ENCODE measurements around the gene FREM1. TPM values are rescaled to one million over a fixed set of nuclear protein-coding genes. Genes with fewer than 3 reads are reported as not detected.

FREM1 gene
- total and polyA plus RNA-seq, 2 experiments from 2014 or later, result 9.2 to 54.4 TPM

DNA sequence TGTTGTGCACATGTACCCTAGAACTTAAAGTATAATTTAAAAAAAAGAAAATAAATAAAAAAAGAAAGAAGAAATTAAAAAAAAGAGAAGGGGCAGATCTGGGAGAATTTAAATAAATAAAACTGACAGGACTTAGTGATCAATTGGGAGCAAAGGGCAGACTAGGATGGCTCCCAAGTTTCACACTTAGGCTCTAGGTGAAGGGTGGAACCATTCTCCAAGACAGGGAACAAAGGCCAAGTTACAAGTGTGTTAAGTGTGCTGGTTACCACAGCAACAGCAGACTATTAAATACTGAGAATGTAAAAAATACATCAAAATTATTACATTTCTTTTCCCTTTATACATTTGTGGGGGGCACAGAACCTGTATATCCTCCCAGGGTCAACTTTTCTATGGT lies 224.1 kb downstream of the FREM1 start:
- Histone ChIP-seq H3K4me3 (no peak overlapping the region), H3K27me3 (no peaks in the 10 kb centered on the region), H3K9me3 (ENCODE audit: low read depth) (no peaks in the 10 kb centered on the region), H3K27ac (no peak overlapping the region), H3K4me1 (ENCODE audit: low read depth) (no peaks in the 10 kb centered on the region), H3K36me3 (peaks cover 17% of the 10 kb centered on the region)
- TF ChIP-seq, protein P1, sequence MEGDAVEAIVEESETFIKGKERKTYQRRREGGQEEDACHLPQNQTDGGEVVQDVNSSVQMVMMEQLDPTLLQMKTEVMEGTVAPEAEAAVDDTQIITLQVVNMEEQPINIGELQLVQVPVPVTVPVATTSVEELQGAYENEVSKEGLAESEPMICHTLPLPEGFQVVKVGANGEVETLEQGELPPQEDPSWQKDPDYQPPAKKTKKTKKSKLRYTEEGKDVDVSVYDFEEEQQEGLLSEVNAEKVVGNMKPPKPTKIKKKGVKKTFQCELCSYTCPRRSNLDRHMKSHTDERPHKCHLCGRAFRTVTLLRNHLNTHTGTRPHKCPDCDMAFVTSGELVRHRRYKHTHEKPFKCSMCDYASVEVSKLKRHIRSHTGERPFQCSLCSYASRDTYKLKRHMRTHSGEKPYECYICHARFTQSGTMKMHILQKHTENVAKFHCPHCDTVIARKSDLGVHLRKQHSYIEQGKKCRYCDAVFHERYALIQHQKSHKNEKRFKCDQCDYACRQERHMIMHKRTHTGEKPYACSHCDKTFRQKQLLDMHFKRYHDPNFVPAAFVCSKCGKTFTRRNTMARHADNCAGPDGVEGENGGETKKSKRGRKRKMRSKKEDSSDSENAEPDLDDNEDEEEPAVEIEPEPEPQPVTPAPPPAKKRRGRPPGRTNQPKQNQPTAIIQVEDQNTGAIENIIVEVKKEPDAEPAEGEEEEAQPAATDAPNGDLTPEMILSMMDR (IDR thresholded peaks at IDR 0.05; ENCODE audit: low read depth, low read length), result no peak
- DNase-seq (ENCODE audit: low read depth in 1 of 2, low spot score in 1 of 2), result no peak

Other genes starting within 250 kb of the FREM1 start
- 5.9 and 8.5 TPM in 2 replicates for gene ZDHHC21, start 217.0 kb downstream of the FREM1 start, total RNA-seq
- 3.9 and 6.5 TPM in 2 replicates for gene ZDHHC21, start 217.0 kb downstream of the FREM1 start, polyA plus RNA-seq
- 1.3 and 1.8 TPM in 2 replicates for gene CER1, start 187.7 kb downstream of the FREM1 start, total RNA-seq
- 0.18 TPM in 1 of 2 replicates, not detected in the other for gene CER1, start 187.7 kb downstream of the FREM1 start, polyA plus RNA-seq

Measured in cardiac muscle cell (in vitro differentiated cells and primary cell).